ENCODE measurements around the gene C1orf159.
"Not testable (repeated sequence)": the region's sequence is repeated elsewhere in the genome, so short reads cannot be mapped to it uniquely, and the experiment has no call there.

The C1orf159 gene

GRCh38 chr1:1085171-1085841, 30.6 kb downstream of the C1orf159 start:
- H3K4me1 ChIP-seq (ENCODE audit: control insufficient read depth, insufficient read depth, low read length), result no peaks in the 10 kb centered on the region
- H3K9ac ChIP-seq (ENCODE audit: low read depth, low read length), result no peak overlapping the region
- peaks cover 4% of the 10 kb centered on the region for H3K36me3 ChIP-seq (ENCODE audit: control insufficient read depth, insufficient read depth, low read length)
- H3K27me3 ChIP-seq (ENCODE audit: control insufficient read depth, insufficient read depth, low read length), result no peaks in the 10 kb centered on the region
- H3K4me3 ChIP-seq (ENCODE audit: low read depth, low read length), result no peak overlapping the region
- H3K9me3 ChIP-seq (ENCODE audit: control insufficient read depth, insufficient read depth, low read length), result no peaks in the 10 kb centered on the region

GRCh38 chr1:1084372-1085170, 31.3 kb downstream of the C1orf159 start:
- no peaks in the 10 kb centered on the region for H3K9me3 ChIP-seq (ENCODE audit: control insufficient read depth, insufficient read depth, low read length)
- H3K4me3 ChIP-seq (ENCODE audit: low read depth, low read length), result no peak overlapping the region
- H3K36me3 ChIP-seq (ENCODE audit: control insufficient read depth, insufficient read depth, low read length), result no peaks in the 10 kb centered on the region
- no peak overlapping the region for H3K9ac ChIP-seq (ENCODE audit: low read depth, low read length)
- H3K4me1 ChIP-seq (ENCODE audit: control insufficient read depth, insufficient read depth, low read length), result no peaks in the 10 kb centered on the region
- H3K27me3 ChIP-seq (ENCODE audit: control insufficient read depth, insufficient read depth, low read length), result no peaks in the 10 kb centered on the region

- Histone ChIP-seq H3K4me3 (ENCODE audit: low read depth, low read length) (no peak overlapping the region), H3K36me3 (ENCODE audit: control insufficient read depth, insufficient read depth, low read length) (no peaks in the 10 kb centered on the region), H3K27me3 (ENCODE audit: control insufficient read depth, insufficient read depth, low read length) (peaks cover 3% of the 10 kb centered on the region), H3K4me1 (ENCODE audit: control insufficient read depth, insufficient read depth, low read length) (no peaks in the 10 kb centered on the region), H3K9ac (ENCODE audit: low read depth, low read length) (no peak overlapping the region), H3K9me3 (ENCODE audit: control insufficient read depth, insufficient read depth, low read length) (no peaks in the 10 kb centered on the region)
Observed at GRCh38 chr1:1083416-1084371, 32.2 kb downstream of the C1orf159 start.

DNA sequence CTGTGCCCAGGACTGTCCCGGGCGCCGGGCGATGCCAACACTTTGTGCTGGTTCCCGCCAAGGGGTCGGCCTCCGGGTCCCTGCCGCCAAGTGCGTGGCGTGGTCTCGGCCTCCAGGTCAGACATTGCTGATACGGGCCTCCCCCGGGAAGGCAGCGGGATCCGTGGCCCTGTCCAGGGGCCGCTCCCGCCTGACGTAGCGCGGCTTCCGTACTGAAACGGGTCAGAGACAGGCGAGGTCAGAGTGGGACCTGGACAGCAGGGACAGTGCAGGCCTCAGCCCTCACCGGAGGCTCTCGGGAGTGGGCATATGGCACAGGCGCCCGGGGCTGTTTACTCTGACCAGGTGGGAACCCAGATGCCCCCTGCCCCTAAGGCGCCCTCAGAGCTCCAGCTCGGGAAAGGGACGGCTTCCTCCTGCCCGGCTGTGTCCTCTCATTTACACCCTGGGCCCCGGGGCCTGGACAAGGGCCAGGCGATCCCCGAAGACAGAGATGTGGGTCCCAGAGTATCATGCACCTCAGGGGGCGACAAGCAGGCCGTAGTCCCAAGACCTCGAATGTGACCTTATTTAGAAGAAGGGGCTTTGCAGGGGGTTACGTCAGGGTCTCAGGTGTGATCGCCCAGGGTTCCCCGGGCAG, 33.0 kb downstream of the C1orf159 start:
- Histone ChIP-seq H3K9me3 (ENCODE audit: control insufficient read depth, insufficient read depth, low read length) (no peaks in the 10 kb centered on the region), H3K4me3 (ENCODE audit: low read depth, low read length) (no peak overlapping the region), H3K27me3 (ENCODE audit: control insufficient read depth, insufficient read depth, low read length) (peaks cover 3% of the 10 kb centered on the region), H3K4me1 (ENCODE audit: control insufficient read depth, insufficient read depth, low read length) (no peaks in the 10 kb centered on the region), H3K36me3 (ENCODE audit: control insufficient read depth, insufficient read depth, low read length) (no peaks in the 10 kb centered on the region), H3K9ac (ENCODE audit: low read depth, low read length) (no peak overlapping the region)

DNA sequence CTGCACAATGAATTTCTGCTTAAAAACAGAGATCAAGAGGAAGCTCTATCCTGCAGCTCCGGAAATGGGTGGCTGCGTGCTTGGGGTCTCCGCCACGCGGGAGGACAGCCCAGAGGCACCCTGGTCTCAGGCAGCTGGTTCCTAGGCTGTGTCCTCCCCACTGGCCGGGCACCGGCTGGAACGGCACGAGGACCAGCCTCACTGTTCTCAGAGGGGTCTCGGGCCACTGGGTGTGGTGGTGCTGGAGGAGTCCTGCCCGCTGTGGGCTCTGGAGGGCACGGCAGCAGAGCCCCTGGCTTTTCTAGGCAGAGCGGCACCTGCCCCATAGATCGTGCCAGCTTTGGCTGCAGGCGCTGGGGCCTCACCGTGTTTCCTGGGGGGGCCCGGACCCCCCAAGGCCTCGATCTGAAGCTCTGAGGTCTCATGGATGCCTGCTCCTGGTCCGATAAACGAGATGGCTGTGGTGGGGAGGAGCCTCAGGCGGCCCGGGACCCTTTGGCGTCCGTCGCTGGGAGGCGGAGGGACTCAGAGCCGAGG, 33.6 kb downstream of the C1orf159 start:
- H3K9ac ChIP-seq (ENCODE audit: low read depth, low read length), result no peak overlapping the region
- peaks cover 3% of the 10 kb centered on the region for H3K27me3 ChIP-seq (ENCODE audit: control insufficient read depth, insufficient read depth, low read length)
- no peaks in the 10 kb centered on the region for H3K9me3 ChIP-seq (ENCODE audit: control insufficient read depth, insufficient read depth, low read length)
- no peaks in the 10 kb centered on the region for H3K4me1 ChIP-seq (ENCODE audit: control insufficient read depth, insufficient read depth, low read length)
- no peaks in the 10 kb centered on the region for H3K36me3 ChIP-seq (ENCODE audit: control insufficient read depth, insufficient read depth, low read length)
- H3K4me3 ChIP-seq (ENCODE audit: low read depth, low read length), result no peak overlapping the region

GRCh38 chr1:1081311-1082238, 34.3 kb downstream of the C1orf159 start:
- Histone ChIP-seq H3K36me3 (ENCODE audit: control insufficient read depth, insufficient read depth, low read length) (no peaks in the 10 kb centered on the region), H3K4me3 (ENCODE audit: low read depth, low read length) (no peak overlapping the region), H3K9ac (ENCODE audit: low read depth, low read length) (no peak overlapping the region), H3K9me3 (ENCODE audit: control insufficient read depth, insufficient read depth, low read length) (no peaks in the 10 kb centered on the region), H3K4me1 (ENCODE audit: control insufficient read depth, insufficient read depth, low read length) (no peaks in the 10 kb centered on the region), H3K27me3 (ENCODE audit: control insufficient read depth, insufficient read depth, low read length) (peaks cover 3% of the 10 kb centered on the region)

DNA sequence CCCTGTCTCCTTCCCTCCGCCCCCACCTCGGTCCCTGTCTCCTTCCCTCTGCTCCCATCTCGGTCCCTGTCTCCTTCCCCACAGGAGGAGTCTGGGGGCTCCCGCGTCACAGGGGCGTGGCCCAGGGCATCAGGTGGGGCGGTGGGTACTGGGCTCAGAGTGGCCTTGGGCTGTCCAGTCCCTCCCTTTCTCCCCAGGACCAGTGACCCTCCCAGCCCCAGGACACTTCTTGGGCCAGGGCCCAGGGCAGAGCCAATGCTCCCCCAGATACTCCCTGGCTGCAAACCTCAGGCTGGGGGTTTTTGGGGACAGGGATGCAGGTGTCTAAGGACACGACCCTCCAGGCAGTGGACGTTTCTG, 35.0 kb downstream of the C1orf159 start:
- no peak overlapping the region for H3K4me3 ChIP-seq (ENCODE audit: low read depth, low read length)
- H3K9ac ChIP-seq (ENCODE audit: low read depth, low read length), result no peak overlapping the region
- H3K9me3 ChIP-seq (ENCODE audit: control insufficient read depth, insufficient read depth, low read length), result no peaks in the 10 kb centered on the region
- H3K27me3 ChIP-seq (ENCODE audit: control insufficient read depth, insufficient read depth, low read length), result peaks cover 3% of the 10 kb centered on the region
- no peaks in the 10 kb centered on the region for H3K4me1 ChIP-seq (ENCODE audit: control insufficient read depth, insufficient read depth, low read length)
- H3K36me3 ChIP-seq (ENCODE audit: control insufficient read depth, insufficient read depth, low read length), result no peaks in the 10 kb centered on the region

- Histone ChIP-seq H3K4me1 (ENCODE audit: control insufficient read depth, insufficient read depth, low read length) (no peaks in the 10 kb centered on the region), H3K36me3 (ENCODE audit: control insufficient read depth, insufficient read depth, low read length) (no peaks in the 10 kb centered on the region), H3K27me3 (ENCODE audit: control insufficient read depth, insufficient read depth, low read length) (peaks cover 3% of the 10 kb centered on the region), H3K9ac (ENCODE audit: low read depth, low read length) (no peak overlapping the region), H3K4me3 (ENCODE audit: low read depth, low read length) (peak overlapping the region; percentile 52), H3K9me3 (ENCODE audit: control insufficient read depth, insufficient read depth, low read length) (no peaks in the 10 kb centered on the region)
Observed at GRCh38 chr1:1080122-1080757, 35.6 kb downstream of the C1orf159 start.

DNA sequence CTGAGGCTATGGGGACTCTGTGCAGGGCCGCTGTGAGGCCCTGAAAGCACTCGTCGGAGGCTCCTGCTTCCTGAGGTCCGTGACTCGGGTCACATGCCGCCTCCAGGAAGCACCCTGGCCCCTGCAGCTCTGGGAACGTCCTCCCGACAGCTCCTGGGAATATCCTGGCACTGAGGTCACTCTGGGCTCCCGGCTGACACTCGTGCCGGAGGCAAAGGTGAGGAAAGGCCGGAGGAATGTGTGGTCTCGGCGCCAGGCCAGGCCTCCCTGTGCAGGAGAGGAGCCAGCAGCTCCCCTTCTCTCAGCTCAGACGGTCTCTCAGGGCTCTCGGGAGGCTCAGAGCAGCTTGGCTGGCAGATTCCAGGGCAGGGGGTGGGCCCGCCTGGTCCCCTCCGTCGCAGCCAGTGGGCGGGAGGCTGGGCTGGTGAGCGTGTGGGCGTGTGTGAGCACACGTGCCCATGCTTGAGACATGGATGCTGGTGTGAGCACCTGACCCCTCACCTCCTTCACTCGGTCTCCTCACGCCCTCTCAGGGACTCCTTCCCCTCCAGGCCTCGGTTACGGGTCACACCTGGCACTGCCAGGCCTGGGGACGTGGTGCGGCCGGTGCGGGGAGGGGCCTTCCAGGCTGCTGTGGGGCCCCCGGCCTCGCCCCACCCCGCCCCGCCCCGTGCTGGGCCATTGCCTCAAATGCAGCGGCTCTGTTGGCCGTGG, 36.3 kb downstream of the C1orf159 start:
- peak overlapping the region; percentile 52 for H3K4me3 ChIP-seq (ENCODE audit: low read depth, low read length)
- no peaks in the 10 kb centered on the region for H3K4me1 ChIP-seq (ENCODE audit: control insufficient read depth, insufficient read depth, low read length)
- peaks cover 3% of the 10 kb centered on the region for H3K27me3 ChIP-seq (ENCODE audit: control insufficient read depth, insufficient read depth, low read length)
- no peaks in the 10 kb centered on the region for H3K36me3 ChIP-seq (ENCODE audit: control insufficient read depth, insufficient read depth, low read length)
- H3K9ac ChIP-seq (ENCODE audit: low read depth, low read length), result no peak overlapping the region
- no peaks in the 10 kb centered on the region for H3K9me3 ChIP-seq (ENCODE audit: control insufficient read depth, insufficient read depth, low read length)

DNA sequence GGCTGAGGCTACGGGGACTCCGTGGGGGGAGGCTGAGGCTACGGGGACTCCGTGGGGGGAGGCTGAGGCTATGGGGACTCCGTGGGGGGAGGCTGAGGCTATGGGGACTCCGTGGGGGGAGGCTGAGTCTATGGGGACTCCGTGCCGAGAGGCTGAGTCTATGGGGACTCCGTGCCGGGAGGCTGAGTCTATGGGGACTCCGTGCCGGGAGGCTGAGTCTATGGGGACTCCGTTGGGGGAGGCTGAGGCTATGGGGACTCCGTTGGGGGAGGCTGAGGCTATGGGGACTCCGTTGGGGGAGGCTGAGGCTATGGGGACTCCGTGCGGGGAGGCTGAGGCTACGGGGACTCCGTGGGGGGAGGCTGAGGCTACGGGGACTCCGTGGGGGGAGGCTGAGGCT, 38.5 kb downstream of the C1orf159 start:
- not testable (repeated sequence) for H3K27me3 ChIP-seq (ENCODE audit: control insufficient read depth, insufficient read depth, low read length); H3K4me1 ChIP-seq (ENCODE audit: control insufficient read depth, insufficient read depth, low read length); H3K9me3 ChIP-seq (ENCODE audit: control insufficient read depth, insufficient read depth, low read length); H3K36me3 ChIP-seq (ENCODE audit: control insufficient read depth, insufficient read depth, low read length); H3K4me3 ChIP-seq (ENCODE audit: low read depth, low read length); H3K9ac ChIP-seq (ENCODE audit: low read depth, low read length)

All from iPS-15b (cell line).